GM12878 (cell line): ENCODE data around the gene PRR23A. TPM values are rescaled to one million over a fixed set of nuclear protein-coding genes. Genes with fewer than 3 reads are reported as not detected.

Experiments used
- ATAC-seq: fragments of 200-7000 bp; cut with Tn5 transposase; 3 replicates; pipeline ENCODE4 v1.9.1; 2020; ENCODE audit warnings: mild to moderate bottlenecking, moderate library complexity
- BruUV-seq: library from RNA; stranded (reverse); fragments of 400-500 nt; replicated peaks from 2 replicates; lab custom pipeline; 2021; lab: Mats Ljungman, UMichigan
- CTCF ChIA-PET: fragments of 300-600 bp; sonication (Branson Sonifier 250); formaldehyde crosslinking; extraction: SDS; loops from one replicate; lab custom pipeline; 2021; ENCODE audit warnings: inconsistent platforms; lab: Yijun Ruan, JAX
- POLR2A ChIA-PET: fragments of 350-600 bp; formaldehyde crosslinking; extraction: SDS; loops from one replicate; lab custom pipeline; 2021; ENCODE audit warnings: inconsistent platforms; lab: Charles Lee
- RAD21 ChIA-PET: fragments of 300-600 bp; sonication (Branson Sonifier 250); formaldehyde crosslinking; loops from one replicate; lab custom pipeline; 2023; ENCODE audit warnings: antibody characterized with exemption; ENCODE audit not compliant: unreplicated experiment; lab: Charles Lee
- SMC1A ChIA-PET: fragments of 300-600 bp; sonication (Branson Sonifier 250); formaldehyde crosslinking; loops from one replicate; lab custom pipeline; 2023; ENCODE audit not compliant: unreplicated experiment, uncharacterized antibody; lab: Charles Lee
- DNase-seq: peaks from one replicate; pipeline ENCODE4 v3.0.0-alpha.2; 2011; ENCODE audit warnings: low read depth, low spot score
- FAIRE-seq: peaks from 3 replicates; lab custom pipeline; 2011; peaks lifted over from hg19 to GRCh38; lab: Jason Lieb, UNC
- H2AFZ ChIP-seq: 2 replicates; pipeline ENCODE4 v1.6.0; 2011; ENCODE audit warnings: low read depth, low read length, control low read depth; ENCODE audit not compliant: control insufficient read depth
- H3K27ac ChIP-seq: 2 replicates; pipeline ENCODE4 v1.5.1; 2011; ENCODE audit warnings: control low read depth; ENCODE audit not compliant: control insufficient read depth, insufficient read depth
- H3K27me3 ChIP-seq, 2 experiments: replicated peaks in 1 of 2; 2 replicates each; pipeline versions ENCODE4 v1.6.0 to v1.6.1; 2011; ENCODE audit warnings: low read length in 1 of 2; ENCODE audit not compliant: control insufficient read depth in 2 of 2, insufficient read depth in 2 of 2
- H3K36me3 ChIP-seq, 2 experiments: 2 replicates each; pipeline ENCODE4 v1.5.1; 2011; ENCODE audit warnings: low read length in 1 of 2; ENCODE audit not compliant: control insufficient read depth in 2 of 2, insufficient read depth in 2 of 2
- H3K4me1 ChIP-seq: 2 replicates; pipeline ENCODE4 v1.6.1; 2011; ENCODE audit warnings: mild to moderate bottlenecking, low read length, moderate library complexity, mixed read lengths; ENCODE audit not compliant: control insufficient read depth, insufficient read depth
- H3K4me2 ChIP-seq: 2 replicates; pipeline ENCODE4 v1.6.0; 2011; ENCODE audit warnings: control low read depth; ENCODE audit not compliant: control insufficient read depth, insufficient read depth
- H3K4me3 ChIP-seq: fragments of 200-600 bp; sonication (generic); 2 replicates; pipeline ENCODE4 v1.5.1; 2016
- H3K79me2 ChIP-seq: 2 replicates; pipeline ENCODE4 v1.6.0; 2011; ENCODE audit warnings: low read length; ENCODE audit not compliant: control insufficient read depth, insufficient read depth
- H3K9ac ChIP-seq: 2 replicates; pipeline ENCODE4 v1.8.0; 2011; ENCODE audit warnings: low read length, control low read depth, mixed read lengths; ENCODE audit not compliant: control insufficient read depth, insufficient read depth
- H3K9me3 ChIP-seq: replicated peaks from 3 replicates; pipeline ENCODE4 v1.5.1; 2011; ENCODE audit warnings: mild to moderate bottlenecking, low read length; ENCODE audit not compliant: control insufficient read depth, insufficient read depth
- H4K20me1 ChIP-seq: 2 replicates; pipeline ENCODE4 v1.6.0; 2011; ENCODE audit not compliant: control insufficient read depth, insufficient read depth
- CHD4 ChIP-seq: fragments of 200-600 bp; sonication (generic); IDR thresholded peaks from 2 replicates; pipeline ENCODE4 v1.6.1; 2016; ENCODE audit warnings: mild to moderate bottlenecking
- CREM ChIP-seq: IDR thresholded peaks from 2 replicates; pipeline ENCODE4 v1.6.1; 2014; ENCODE audit warnings: antibody characterized with exemption, low read depth
- EZH2 ChIP-seq: IDR thresholded peaks from 2 replicates; pipeline ENCODE4 v1.6.1; 2012; ENCODE audit warnings: low read depth, mild to moderate bottlenecking, control low read depth, inconsistent platforms, low read length, borderline replicate concordance; ENCODE audit not compliant: control insufficient read depth
- JUNB ChIP-seq: IDR thresholded peaks from 2 replicates; pipeline ENCODE4 v1.6.1; 2016; ENCODE audit warnings: antibody characterized with exemption, mild to moderate bottlenecking
- MTA2 ChIP-seq: fragments of 450-650 bp; IDR thresholded peaks from 2 replicates; pipeline ENCODE4 v1.6.1; 2016; ENCODE audit warnings: low read depth, mild to moderate bottlenecking, moderate library complexity
- NRF1 ChIP-seq: conservative IDR thresholded peaks from 2 replicates; pipeline ENCODE4 v1.6.1; 2011; ENCODE audit warnings: mild to moderate bottlenecking, low read depth, low read length, improper control_type of control experiment
- PAX8 ChIP-seq: fragments of 450-650 bp; IDR thresholded peaks from 2 replicates; pipeline ENCODE4 v1.6.1; 2017; ENCODE audit warnings: mild to moderate bottlenecking, moderate library complexity
- RFX5 ChIP-seq: IDR thresholded peaks from 2 replicates; pipeline ENCODE4 v1.6.1; 2011; ENCODE audit warnings: low read depth, low read length, improper control_type of control experiment
- SMAD1 ChIP-seq: fragments of 450-650 bp; IDR thresholded peaks from 2 replicates; pipeline ENCODE4 v1.6.1; 2018; ENCODE audit warnings: mild to moderate bottlenecking, low read depth; ENCODE audit not compliant: partially characterized antibody
- ZSCAN29 ChIP-seq: fragments of 450-650 bp; IDR thresholded peaks from 2 replicates; pipeline ENCODE4 v1.6.1; 2017; ENCODE audit warnings: mild to moderate bottlenecking, moderate library complexity
- WGBS: methylation state at CpG from one replicate; pipeline ENCODE4 v1.1.6; 2016; ENCODE audit warnings: low lambda C conversion rate; ENCODE audit not compliant: insufficient replicate concordance, insufficient coverage; ENCODE audit errors: missing lambda C conversion rate; 5-methylcytosine and 5-hydroxymethylcytosine counted together
- in situ Hi-C: fragments of 300-500 bp; cut with MboI; formaldehyde crosslinking; loops from 9 replicates; pipeline ENCODE4 v1.14.3; 2018; ENCODE audit warnings: mixed read lengths
- intact Hi-C: fragments of 100-400 bp; cut with micrococcal nuclease; formaldehyde crosslinking; loops from one replicate; pipeline ENCODE4 v1.14.2; 2022; ENCODE audit not compliant: unreplicated experiment
- polyA plus RNA-seq, 11 experiments: library from polyadenylated mRNA; depleted of rRNA in 4 of 11; unstranded in 6 of 11; stranded (reverse) in 5 of 11; fragments of >200 nt; fragmentation: Nextera tagmentation in 4 of 11; fragmentation: Illumina TruSeq in 1 of 11; extraction: Ambion mirVana in 4 of 11; extraction: Trizol in 1 of 11; gene quantifications; 1 replicate in 1 of 11; 2 replicates in 10 of 11; pipeline versions ENCODE4 v1.2.1 to v1.2.3, GENCODE V29; 2011 to 2016; ENCODE audit warnings: inconsistent platforms in 2 of 11, missing spikeins in 2 of 11, low read depth in 1 of 11
- total RNA-seq, 4 experiments: library from RNA; depleted of rRNA in 3 of 4; stranded (reverse); fragments of >200 nt in 3 of 4; fragmentation: Illumina TruSeq in 1 of 4; extraction: Trizol in 1 of 4; gene quantifications; 2 replicates each; pipeline versions ENCODE4 v1.2.1 to v1.2.3, GENCODE V29; 2013 to 2021
- TF ChIP-seq, protein P1 (sequence below): fragments of 150-350 bp; IDR thresholded peaks from 2 replicates; pipeline ENCODE4 v1.6.1; 2016; ENCODE audit warnings: low read depth, low read length
- TF ChIP-seq, protein P2 (sequence below): fragments of 450-650 bp; formaldehyde crosslinking; IDR thresholded peaks from 2 replicates; pipeline ENCODE4 v1.4.0; 2022; ENCODE audit warnings: mild to moderate bottlenecking, moderate library complexity
- TF ChIP-seq, protein P3 (sequence below): IDR thresholded peaks from 2 replicates; pipeline ENCODE4 v1.6.1; 2012; ENCODE audit warnings: low read length, inconsistent platforms

PRR23A gene
- total and polyA plus RNA-seq, 10 of the 15 experiments (the other 5 are each of a cell fraction or from before 2014, with no cell fraction given), result not detected

DNA sequence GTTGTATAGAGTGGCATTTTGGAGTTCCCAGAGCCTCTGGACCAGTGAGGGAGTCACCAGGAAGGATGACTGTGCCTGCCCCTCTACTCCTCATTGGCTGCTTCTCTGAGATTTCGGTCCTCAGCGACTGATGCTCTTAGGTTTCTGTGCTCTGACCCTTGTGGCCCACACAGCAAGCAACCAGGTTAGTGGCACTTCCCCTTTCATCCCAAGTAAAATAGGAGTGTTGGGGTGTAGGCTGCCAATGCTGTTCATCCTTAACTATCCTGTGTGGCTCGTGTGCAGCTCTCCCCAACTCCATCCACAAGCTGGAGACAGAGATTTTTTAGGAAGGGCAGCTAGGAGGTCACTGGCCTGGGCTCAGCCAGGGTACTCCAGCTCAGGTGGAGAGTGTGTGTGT lies 21.3 kb downstream of the PRR23A start:
- Histone ChIP-seq H3K4me2 (no peak overlapping the region), H3K79me2 (no peaks in the 10 kb centered on the region), H3K27me3 (0 out of 4 replicates have a peak, but pooled peaks cover 0 to 5% of the 10 kb centered on the region in 2 experiments), H3K4me3 (no peak overlapping the region), H3K9me3 (no peaks in the 10 kb centered on the region), H3K9ac (no peak overlapping the region), H4K20me1 (no peaks in the 10 kb centered on the region), H3K27ac (no peak overlapping the region), H2AFZ (no peak overlapping the region), H3K4me1 (no peaks in the 10 kb centered on the region), H3K36me3 (no peaks in the 10 kb centered on the region)
- in situ Hi-C loops (no loop called here), intact Hi-C loops (no loop called here)
- 17% methylated on average over 3 of the region's 3 CpGs for WGBS
- ChIA-PET POLR2A (no interaction called here), CTCF (no interaction called here), RAD21 (no interaction called here), SMC1A (interaction anchor here (1.0 kb wide), 1 partner anchor 14 kb away, joined by 3 read pairs; no protein-coding TSS in a partner anchor)
- no peak for FAIRE-seq
- no TSS peak for BruUV-seq
- TF ChIP-seq EZH2 (no peak), MTA2 (no peak), ZSCAN29 (no peak), JUNB (no peak), RFX5 (no peak), CREM (no peak), NRF1 (no peak), SMAD1 (no peak), PAX8 (no peak), CHD4 (no peak)
- TF ChIP-seq, protein P1, sequence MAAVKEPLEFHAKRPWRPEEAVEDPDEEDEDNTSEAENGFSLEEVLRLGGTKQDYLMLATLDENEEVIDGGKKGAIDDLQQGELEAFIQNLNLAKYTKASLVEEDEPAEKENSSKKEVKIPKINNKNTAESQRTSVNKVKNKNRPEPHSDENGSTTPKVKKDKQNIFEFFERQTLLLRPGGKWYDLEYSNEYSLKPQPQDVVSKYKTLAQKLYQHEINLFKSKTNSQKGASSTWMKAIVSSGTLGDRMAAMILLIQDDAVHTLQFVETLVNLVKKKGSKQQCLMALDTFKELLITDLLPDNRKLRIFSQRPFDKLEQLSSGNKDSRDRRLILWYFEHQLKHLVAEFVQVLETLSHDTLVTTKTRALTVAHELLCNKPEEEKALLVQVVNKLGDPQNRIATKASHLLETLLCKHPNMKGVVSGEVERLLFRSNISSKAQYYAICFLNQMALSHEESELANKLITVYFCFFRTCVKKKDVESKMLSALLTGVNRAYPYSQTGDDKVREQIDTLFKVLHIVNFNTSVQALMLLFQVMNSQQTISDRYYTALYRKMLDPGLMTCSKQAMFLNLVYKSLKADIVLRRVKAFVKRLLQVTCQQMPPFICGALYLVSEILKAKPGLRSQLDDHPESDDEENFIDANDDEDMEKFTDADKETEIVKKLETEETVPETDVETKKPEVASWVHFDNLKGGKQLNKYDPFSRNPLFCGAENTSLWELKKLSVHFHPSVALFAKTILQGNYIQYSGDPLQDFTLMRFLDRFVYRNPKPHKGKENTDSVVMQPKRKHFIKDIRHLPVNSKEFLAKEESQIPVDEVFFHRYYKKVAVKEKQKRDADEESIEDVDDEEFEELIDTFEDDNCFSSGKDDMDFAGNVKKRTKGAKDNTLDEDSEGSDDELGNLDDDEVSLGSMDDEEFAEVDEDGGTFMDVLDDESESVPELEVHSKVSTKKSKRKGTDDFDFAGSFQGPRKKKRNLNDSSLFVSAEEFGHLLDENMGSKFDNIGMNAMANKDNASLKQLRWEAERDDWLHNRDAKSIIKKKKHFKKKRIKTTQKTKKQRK, result no peak
- TF ChIP-seq, protein P2, sequence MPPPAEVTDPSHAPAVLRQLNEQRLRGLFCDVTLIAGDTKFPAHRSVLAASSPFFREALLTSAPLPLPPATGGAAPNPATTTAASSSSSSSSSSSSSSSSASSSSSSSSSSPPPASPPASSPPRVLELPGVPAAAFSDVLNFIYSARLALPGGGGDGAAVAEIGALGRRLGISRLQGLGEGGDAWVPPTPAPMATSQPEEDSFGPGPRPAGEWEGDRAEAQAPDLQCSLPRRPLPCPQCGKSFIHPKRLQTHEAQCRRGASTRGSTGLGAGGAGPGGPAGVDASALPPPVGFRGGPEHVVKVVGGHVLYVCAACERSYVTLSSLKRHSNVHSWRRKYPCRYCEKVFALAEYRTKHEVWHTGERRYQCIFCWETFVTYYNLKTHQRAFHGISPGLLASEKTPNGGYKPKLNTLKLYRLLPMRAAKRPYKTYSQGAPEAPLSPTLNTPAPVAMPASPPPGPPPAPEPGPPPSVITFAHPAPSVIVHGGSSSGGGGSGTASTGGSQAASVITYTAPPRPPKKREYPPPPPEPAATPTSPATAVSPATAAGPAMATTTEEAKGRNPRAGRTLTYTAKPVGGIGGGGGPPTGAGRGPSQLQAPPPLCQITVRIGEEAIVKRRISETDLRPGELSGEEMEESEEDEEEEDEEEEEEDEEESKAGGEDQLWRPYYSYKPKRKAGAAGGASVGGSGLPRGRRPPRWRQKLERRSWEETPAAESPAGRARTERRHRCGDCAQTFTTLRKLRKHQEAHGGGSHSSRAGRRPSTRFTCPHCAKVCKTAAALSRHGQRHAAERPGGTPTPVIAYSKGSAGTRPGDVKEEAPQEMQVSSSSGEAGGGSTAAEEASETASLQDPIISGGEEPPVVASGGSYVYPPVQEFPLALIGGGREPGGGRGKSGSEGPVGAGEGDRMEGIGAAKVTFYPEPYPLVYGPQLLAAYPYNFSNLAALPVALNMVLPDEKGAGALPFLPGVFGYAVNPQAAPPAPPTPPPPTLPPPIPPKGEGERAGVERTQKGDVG (CRISPR knock-in tag), result no peak
- TF ChIP-seq, protein P3, sequence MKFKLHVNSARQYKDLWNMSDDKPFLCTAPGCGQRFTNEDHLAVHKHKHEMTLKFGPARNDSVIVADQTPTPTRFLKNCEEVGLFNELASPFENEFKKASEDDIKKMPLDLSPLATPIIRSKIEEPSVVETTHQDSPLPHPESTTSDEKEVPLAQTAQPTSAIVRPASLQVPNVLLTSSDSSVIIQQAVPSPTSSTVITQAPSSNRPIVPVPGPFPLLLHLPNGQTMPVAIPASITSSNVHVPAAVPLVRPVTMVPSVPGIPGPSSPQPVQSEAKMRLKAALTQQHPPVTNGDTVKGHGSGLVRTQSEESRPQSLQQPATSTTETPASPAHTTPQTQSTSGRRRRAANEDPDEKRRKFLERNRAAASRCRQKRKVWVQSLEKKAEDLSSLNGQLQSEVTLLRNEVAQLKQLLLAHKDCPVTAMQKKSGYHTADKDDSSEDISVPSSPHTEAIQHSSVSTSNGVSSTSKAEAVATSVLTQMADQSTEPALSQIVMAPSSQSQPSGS, result no peak
- no peak for ATAC-seq
- DNase-seq, result no peak
